HepG2 (cell line): ENCODE measurements around the gene CD1D.

ENCODE experiments used
- CTCF ChIP-seq: sonication (generic); formaldehyde crosslinking; IDR thresholded peaks from 2 replicates; pipeline ENCODE4 v1.5.0; 2020; ENCODE audit warnings: mild to moderate bottlenecking, missing genetic modification reagents, moderate library complexity
- FOXP1 ChIP-seq, 2 experiments: fragments of 450-650 bp in 1 of 2; IDR thresholded peaks; 2 replicates each; pipeline ENCODE4 v1.6.1; 2017 to 2018; ENCODE audit warnings: antibody characterized with exemption in 1 of 2
- SNAPC5 ChIP-seq: sonication (generic); formaldehyde crosslinking; IDR thresholded peaks from 2 replicates; pipeline ENCODE4 v1.8.1; 2023; ENCODE audit warnings: mild to moderate bottlenecking, missing genetic modification reagents, borderline replicate concordance
- TCF7L2 ChIP-seq: IDR thresholded peaks from 2 replicates; pipeline ENCODE4 v1.6.1; 2011; ENCODE audit warnings: mild to moderate bottlenecking, low read depth, low read length, moderate library complexity
- TF ChIP-seq, protein P1 (sequence below): sonication (generic); formaldehyde crosslinking; IDR thresholded peaks from 2 replicates; pipeline ENCODE4 v1.9.0; 2021; ENCODE audit warnings: mild to moderate bottlenecking, missing genetic modification reagents
- TF ChIP-seq, protein P2 (sequence below), 2 experiments: sonication (generic) in 1 of 2; formaldehyde crosslinking in 1 of 2; IDR thresholded peaks; 2 replicates each; pipeline versions ENCODE4 v1.5.1 to v1.6.1; 2011 to 2020; ENCODE audit warnings: borderline replicate concordance in 1 of 2, low read depth in 1 of 2, low read length in 1 of 2, mild to moderate bottlenecking in 1 of 2, missing genetic modification reagents in 1 of 2, moderate library complexity in 1 of 2

- TF ChIP-seq, protein P1, sequence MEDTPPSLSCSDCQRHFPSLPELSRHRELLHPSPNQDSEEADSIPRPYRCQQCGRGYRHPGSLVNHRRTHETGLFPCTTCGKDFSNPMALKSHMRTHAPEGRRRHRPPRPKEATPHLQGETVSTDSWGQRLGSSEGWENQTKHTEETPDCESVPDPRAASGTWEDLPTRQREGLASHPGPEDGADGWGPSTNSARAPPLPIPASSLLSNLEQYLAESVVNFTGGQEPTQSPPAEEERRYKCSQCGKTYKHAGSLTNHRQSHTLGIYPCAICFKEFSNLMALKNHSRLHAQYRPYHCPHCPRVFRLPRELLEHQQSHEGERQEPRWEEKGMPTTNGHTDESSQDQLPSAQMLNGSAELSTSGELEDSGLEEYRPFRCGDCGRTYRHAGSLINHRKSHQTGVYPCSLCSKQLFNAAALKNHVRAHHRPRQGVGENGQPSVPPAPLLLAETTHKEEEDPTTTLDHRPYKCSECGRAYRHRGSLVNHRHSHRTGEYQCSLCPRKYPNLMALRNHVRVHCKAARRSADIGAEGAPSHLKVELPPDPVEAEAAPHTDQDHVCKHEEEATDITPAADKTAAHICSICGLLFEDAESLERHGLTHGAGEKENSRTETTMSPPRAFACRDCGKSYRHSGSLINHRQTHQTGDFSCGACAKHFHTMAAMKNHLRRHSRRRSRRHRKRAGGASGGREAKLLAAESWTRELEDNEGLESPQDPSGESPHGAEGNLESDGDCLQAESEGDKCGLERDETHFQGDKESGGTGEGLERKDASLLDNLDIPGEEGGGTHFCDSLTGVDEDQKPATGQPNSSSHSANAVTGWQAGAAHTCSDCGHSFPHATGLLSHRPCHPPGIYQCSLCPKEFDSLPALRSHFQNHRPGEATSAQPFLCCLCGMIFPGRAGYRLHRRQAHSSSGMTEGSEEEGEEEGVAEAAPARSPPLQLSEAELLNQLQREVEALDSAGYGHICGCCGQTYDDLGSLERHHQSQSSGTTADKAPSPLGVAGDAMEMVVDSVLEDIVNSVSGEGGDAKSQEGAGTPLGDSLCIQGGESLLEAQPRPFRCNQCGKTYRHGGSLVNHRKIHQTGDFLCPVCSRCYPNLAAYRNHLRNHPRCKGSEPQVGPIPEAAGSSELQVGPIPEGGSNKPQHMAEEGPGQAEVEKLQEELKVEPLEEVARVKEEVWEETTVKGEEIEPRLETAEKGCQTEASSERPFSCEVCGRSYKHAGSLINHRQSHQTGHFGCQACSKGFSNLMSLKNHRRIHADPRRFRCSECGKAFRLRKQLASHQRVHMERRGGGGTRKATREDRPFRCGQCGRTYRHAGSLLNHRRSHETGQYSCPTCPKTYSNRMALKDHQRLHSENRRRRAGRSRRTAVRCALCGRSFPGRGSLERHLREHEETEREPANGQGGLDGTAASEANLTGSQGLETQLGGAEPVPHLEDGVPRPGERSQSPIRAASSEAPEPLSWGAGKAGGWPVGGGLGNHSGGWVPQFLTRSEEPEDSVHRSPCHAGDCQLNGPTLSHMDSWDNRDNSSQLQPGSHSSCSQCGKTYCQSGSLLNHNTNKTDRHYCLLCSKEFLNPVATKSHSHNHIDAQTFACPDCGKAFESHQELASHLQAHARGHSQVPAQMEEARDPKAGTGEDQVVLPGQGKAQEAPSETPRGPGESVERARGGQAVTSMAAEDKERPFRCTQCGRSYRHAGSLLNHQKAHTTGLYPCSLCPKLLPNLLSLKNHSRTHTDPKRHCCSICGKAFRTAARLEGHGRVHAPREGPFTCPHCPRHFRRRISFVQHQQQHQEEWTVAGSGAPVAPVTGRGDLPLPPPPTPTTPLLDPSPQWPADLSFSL (CRISPR knock-in tag) = no peak
- no peak for TF ChIP-seq CTCF (CRISPR knock-in tag)
- TF ChIP-seq SNAPC5 (CRISPR knock-in tag) = no peak
- TF ChIP-seq TCF7L2 = no peak
- no peak for TF ChIP-seq FOXP1 (IDR thresholded peaks at IDR 0.05)
- TF ChIP-seq FOXP1 (CRISPR knock-in tag; IDR thresholded peaks at IDR 0.05) = no peak
- TF ChIP-seq, protein P2, sequence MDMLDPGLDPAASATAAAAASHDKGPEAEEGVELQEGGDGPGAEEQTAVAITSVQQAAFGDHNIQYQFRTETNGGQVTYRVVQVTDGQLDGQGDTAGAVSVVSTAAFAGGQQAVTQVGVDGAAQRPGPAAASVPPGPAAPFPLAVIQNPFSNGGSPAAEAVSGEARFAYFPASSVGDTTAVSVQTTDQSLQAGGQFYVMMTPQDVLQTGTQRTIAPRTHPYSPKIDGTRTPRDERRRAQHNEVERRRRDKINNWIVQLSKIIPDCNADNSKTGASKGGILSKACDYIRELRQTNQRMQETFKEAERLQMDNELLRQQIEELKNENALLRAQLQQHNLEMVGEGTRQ (IDR thresholded peaks at IDR 0.05; ENCODE audit: low read depth, low read length) = no peak
- TF ChIP-seq, protein P2 (CRISPR knock-in tag; IDR thresholded peaks at IDR 0.05; ENCODE audit: borderline replicate concordance) = no peak
These were observed 35.4 kb upstream of the CD1D start for GRCh38 chr1:158145173-158145719.
